Tibial artery (tissue), 4 donors: Measurements from ENCODE around the gene TMUB2.
"Not testable (repeated sequence)": the region's sequence is repeated elsewhere in the genome, so short reads cannot be mapped to it uniquely, and the experiment has no call there.

ENCODE experiments used
- DNase-seq, 2 donors: peaks; one replicate each; pipeline ENCODE4 v3.0.0-alpha.2; 2019
- H3K27ac ChIP-seq, 2 donors: fragments of 200-600 bp; sonication (generic) in 1 of 2; 1 replicate in 1 of 2; 2 replicates in 1 of 2; pipeline ENCODE4 v1.5.1; 2018 to 2019; ENCODE audit warnings: mild to moderate bottlenecking in 1 of 2
- H3K27me3 ChIP-seq, 2 donors: fragments of 200-600 bp; sonication (generic) in 1 of 2; one replicate each; pipeline versions ENCODE4 v1.5.1 to v1.6.0; 2016 to 2019
- H3K36me3 ChIP-seq, 3 donors: fragments of 200-600 bp; sonication (generic) in 2 of 3; one replicate each; pipeline ENCODE4 v1.5.1; 2016 to 2019; ENCODE audit warnings: mild to moderate bottlenecking in 2 of 3
- H3K4me1 ChIP-seq, 4 donors: fragments of 200-600 bp; sonication (generic) in 2 of 4; 1 replicate in 3 of 4; 2 replicates in 1 of 4; pipeline ENCODE4 v1.5.1; 2016 to 2019
- H3K4me3 ChIP-seq, 2 donors: fragments of 200-600 bp; sonication (generic) in 1 of 2; 1 replicate in 1 of 2; 2 replicates in 1 of 2; pipeline ENCODE4 v1.5.1; 2018 to 2019; ENCODE audit warnings: mild to moderate bottlenecking in 2 of 2
- H3K9me3 ChIP-seq, 3 donors: fragments of 200-600 bp; sonication (generic) in 1 of 3; one replicate each; pipeline ENCODE4 v1.5.1; 2016 to 2019
- CTCF ChIP-seq, 2 experiments: fragments of 200-600 bp in 1 of 2; fragments of 450-650 bp in 1 of 2; IDR thresholded peaks; one replicate each; pipeline ENCODE4 v1.5.1; 2017 to 2019; ENCODE audit warnings: antibody characterized with exemption in 2 of 2, mild to moderate bottlenecking in 1 of 2, moderate library complexity in 1 of 2
- intact Hi-C: fragments of 100-400 bp; cut with DNase I; formaldehyde crosslinking; loops from one replicate; pipeline ENCODE4 v1.15.0; 2023; ENCODE audit warnings: low total_unique reads

TMUB2 gene

DNA sequence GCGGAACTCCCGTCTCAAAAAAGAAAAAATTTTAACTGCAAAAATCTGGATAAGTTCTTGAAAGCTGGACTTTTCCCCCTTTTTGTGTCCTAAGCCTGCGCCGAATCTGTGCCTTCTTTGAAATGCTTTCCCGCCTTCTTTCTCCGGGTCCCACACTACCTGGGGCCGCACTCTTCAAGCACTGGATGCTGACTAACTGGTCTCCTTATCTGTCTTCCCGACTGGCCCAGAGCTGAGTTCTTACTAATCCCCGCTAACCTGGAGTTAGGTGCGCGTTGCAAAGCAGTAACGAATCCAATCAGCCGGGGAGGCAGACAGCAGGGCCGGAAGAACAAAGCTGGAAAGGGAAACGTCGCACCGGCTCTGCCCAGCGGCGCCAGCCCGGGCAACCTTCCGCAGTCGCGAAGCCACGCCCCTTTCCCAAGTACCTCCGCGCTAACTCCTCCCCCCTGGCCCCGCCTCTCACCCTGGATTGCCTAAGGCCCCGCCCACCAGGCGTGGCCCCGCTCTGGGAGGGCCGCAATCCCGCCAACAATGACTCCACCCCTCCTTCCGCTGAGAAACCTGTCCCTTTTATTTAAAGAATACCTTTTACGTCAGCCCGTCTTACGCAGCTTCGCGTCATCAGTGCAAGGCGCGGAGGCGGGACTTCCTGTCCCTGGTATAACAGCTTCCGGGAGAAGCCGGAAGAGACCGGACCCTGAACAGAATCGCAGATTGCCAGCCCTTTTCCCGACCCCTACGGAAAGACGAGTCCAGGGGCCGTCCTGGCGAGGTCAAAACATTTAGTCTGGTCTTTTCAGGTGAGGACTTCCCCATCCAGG is at the start of gene TMUB2:
TSS of gene TMUB2 (plus strand) at position 666 of the 824 bp plus-strand sequence. CDS start 737 bp downstream, outside the sequence.
- intact Hi-C loops = no loop called here
- H3K9me3 ChIP-seq = no peaks in the 10 kb centered on the region
- peak; percentile 98 to 99 for DNase-seq
- peak within 1 kb of the TSS; percentile 94 to 99 for H3K27ac ChIP-seq
- H3K27me3 ChIP-seq = no peaks in the 10 kb centered on the region
- peaks cover 0 to 37% (median 29%) of the 10 kb centered on the region in 4 donors for H3K4me1 ChIP-seq
- peak within 1 kb of the TSS; percentile 90 to 94 for H3K4me3 ChIP-seq
- peaks cover 6 to 42% (median 27%) of the 10 kb centered on the region in 3 donors for H3K36me3 ChIP-seq
- no peak for TF ChIP-seq CTCF (IDR thresholded peaks at IDR 0.05)

- peaks cover 0 to 28% (median 20%) of the 10 kb centered on the region in 4 donors for H3K4me1 ChIP-seq
- H3K9me3 ChIP-seq = no peaks in the 10 kb centered on the region
- H3K27me3 ChIP-seq = no peaks in the 10 kb centered on the region
- no peaks in the 10 kb centered on the region for H3K36me3 ChIP-seq
- peak; percentile 92 to 96 for DNase-seq
- peak overlapping the region; percentile 6 to 17 for H3K4me3 ChIP-seq
- intact Hi-C loops = no loop called here
- no peak for TF ChIP-seq CTCF (IDR thresholded peaks at IDR 0.05)
- peak overlapping the region; percentile 66 to 70 for H3K27ac ChIP-seq
Measured at GRCh38 chr17:44137891-44138709, 48.7 kb upstream of the TMUB2 start.

DNA sequence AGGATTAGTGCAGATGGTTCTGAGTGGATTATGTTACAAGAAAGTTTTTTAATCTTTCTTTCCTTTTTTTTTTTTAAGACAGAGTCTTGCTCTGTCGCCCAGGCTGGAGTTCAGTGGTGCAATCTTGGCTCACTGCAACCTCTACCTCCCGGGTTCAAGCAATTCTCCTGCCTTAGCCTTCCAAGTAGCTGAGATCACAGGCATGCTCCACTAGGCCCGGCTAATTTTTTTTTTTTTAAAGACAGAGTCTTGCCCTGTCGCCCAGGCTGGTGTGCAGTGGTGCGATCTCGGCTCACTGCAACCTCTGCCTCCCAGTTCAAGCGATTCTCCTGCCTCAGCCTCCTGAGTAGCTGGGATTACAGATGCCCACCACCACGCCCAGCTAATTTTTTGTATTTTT is 42.9 kb upstream of the TMUB2 start:
- H3K4me1 ChIP-seq = peaks cover 0 to 12% (median 7%) of the 10 kb centered on the region in 4 donors

DNA sequence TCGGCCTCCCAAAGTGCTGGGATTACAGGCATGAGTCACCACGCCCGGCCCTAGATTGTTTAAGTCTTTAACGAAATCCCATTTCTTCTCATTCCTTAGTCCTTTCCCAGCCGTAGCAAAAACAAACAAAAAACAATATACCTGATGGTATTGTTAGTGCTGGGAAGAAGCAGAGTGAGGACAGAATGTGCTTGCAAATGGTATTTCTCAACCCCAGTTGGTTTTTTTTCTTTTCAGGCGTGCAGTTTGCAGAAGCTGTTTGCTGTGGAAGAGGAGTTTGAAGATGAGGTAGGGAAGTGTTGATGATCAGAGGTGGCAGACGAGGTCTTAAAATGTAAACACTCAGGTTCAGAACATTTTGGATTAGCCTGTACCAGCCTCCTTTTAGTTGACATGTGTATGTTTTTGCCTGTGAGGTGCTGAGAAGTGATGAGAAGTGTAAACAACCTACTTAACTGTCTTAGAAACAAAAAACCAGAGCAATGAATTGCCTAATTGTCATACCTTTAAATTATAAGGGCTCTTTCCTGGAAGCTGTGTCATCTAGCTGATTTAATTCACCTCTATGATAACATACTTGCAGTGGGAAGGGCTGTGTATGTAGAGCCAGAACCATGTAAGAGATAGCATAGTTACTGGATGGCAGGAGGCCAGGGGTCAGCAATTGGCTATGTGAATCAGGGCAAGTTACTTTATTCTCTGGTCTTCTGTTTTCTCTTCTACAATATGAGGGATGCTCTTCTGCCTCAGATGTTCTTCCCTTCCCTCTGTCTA is 41.6 kb upstream of the TMUB2 start:
- Histone ChIP-seq H3K4me1 (peaks cover 0 to 12% (median 7%) of the 10 kb centered on the region in 4 donors), H3K27me3 (no peaks in the 10 kb centered on the region), H3K9me3 (no peaks in the 10 kb centered on the region), H3K27ac (no peak overlapping the region), H3K36me3 (no peaks in the 10 kb centered on the region), H3K4me3 (no peak overlapping the region)
- DNase-seq = no peak
- intact Hi-C loops = no loop called here
- TF ChIP-seq CTCF (IDR thresholded peaks at IDR 0.05) = no peak

More for the DNA sequence above, 42.9 kb upstream of the TMUB2 start:
- intact Hi-C loops, H3K4me3 ChIP-seq, H3K27ac ChIP-seq, H3K27me3 ChIP-seq, H3K36me3 ChIP-seq, H3K9me3 ChIP-seq, DNase-seq: not testable (repeated sequence)

GRCh38 chr17:44146375-44147346 is 40.1 kb upstream of the TMUB2 start:
- H3K27me3 ChIP-seq = no peaks in the 10 kb centered on the region
- H3K4me3 ChIP-seq = no peak overlapping the region
- intact Hi-C loops = no loop called here
- peaks cover 0 to 8% (median 5%) of the 10 kb centered on the region in 4 donors for H3K4me1 ChIP-seq
- H3K9me3 ChIP-seq = no peaks in the 10 kb centered on the region
- no peak for DNase-seq
- no peak overlapping the region for H3K27ac ChIP-seq
- TF ChIP-seq CTCF (IDR thresholded peaks at IDR 0.05) = no peak
- no peaks in the 10 kb centered on the region for H3K36me3 ChIP-seq
